Body of pancreas (tissue), 4 donors: ENCODE data around the gene EED.

ENCODE experiments used
- CTCF ChIP-seq, 7 experiments: fragments of 450-650 bp in 4 of 7; fragments of 200-600 bp in 3 of 7; sonication (generic) in 3 of 7; IDR thresholded peaks; one replicate each; pipeline ENCODE4 v1.5.1; 2016 to 2019; ENCODE audit warnings: antibody characterized with exemption in 7 of 7
- POLR2A ChIP-seq, 3 donors: fragments of 450-650 bp; IDR thresholded peaks; one replicate each; pipeline ENCODE4 v1.6.1; 2016; ENCODE audit warnings: antibody characterized with exemption in 3 of 3, mild to moderate bottlenecking in 2 of 3

GRCh38 chr11:86274999-86275398, 30.4 kb downstream of the EED start:
- TF ChIP-seq CTCF (IDR thresholded peaks at IDR 0.05) = no peak
- TF ChIP-seq POLR2A (IDR thresholded peaks at IDR 0.05) = no peak
